ENCODE measurements around the gene SEPTIN5. TPM values are rescaled to one million over a fixed set of nuclear protein-coding genes. Genes with fewer than 3 reads are reported as not detected.

SEPTIN5 gene
- total RNA-seq, 1 donor from 2014 or later: 0.44 TPM

DNA sequence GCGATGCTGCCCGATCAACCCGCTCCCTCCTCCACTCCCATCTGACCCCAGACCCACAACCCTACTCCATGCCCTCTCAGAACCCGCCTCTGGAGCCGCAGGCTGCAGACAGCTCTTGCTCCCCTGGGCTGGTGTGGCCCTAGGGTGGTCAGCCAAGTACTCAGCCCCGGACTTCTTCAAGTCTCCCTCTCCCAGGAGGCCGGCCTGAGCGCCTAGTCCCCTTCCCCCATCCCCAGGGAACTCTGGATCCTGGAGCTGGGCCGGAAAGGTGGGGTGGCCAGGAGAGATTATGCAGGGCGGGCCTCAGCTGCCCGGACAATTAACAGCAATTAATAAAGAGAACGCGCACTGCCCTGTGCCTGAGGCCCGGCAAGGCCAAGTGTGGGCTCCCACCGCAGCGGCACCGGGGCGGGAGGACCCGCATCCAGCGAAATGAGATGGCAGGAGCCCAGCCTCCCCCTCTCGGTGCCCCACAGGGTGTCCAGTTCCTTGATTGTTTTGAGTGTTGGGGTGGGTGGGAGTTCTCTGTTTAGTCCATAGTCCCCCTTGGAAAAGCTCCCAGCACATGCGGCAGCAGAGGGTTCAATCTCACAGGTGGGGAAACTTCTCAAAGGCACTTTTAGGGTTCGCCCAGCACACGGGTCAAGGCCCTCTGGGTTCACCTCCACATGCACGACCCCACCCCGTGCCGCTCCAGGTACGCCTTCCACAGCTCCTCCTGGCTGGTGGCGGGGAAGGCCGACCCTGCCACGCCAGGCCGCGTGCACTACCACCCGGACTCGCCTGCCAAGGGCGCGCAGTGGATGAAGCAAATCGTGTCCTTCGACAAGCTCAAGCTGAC, 49.4 kb downstream of the SEPTIN5 start:
- peaks cover 14% of the 10 kb centered on the region for H3K4me1 Mint-ChIP-seq
- peaks cover 63% of the 10 kb centered on the region for H3K27me3 Mint-ChIP-seq
- peaks cover 2% of the 10 kb centered on the region for H3K36me3 Mint-ChIP-seq (ENCODE audit: low read depth)
- intact Hi-C loops (cut with micrococcal nuclease): no loop called here
- no peaks in the 10 kb centered on the region for H3K9me3 Mint-ChIP-seq
- no peak overlapping the region for H3K27ac Mint-ChIP-seq
- no peak overlapping the region for H3K4me3 Mint-ChIP-seq
- no peak for DNase-seq

DNA sequence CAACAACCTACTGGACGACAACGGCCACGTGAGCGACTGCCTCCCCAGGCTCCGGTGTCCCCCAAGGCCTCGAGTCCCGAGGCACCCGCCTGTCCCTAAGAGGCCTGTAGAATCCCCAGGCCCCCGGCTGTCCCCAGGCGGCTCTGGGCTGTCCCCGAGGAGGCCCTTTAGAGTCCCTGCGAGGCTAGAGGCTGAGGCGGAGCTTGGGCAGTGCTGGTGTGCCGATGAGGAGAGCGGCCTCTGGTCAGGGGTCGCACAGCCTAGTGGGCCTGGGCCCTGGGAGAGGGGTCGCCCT, 49.9 kb downstream of the SEPTIN5 start:
- peaks cover 14% of the 10 kb centered on the region for H3K4me1 Mint-ChIP-seq
- no peak overlapping the region for H3K27ac Mint-ChIP-seq
- H3K9me3 Mint-ChIP-seq: no peaks in the 10 kb centered on the region
- H3K4me3 Mint-ChIP-seq: no peak overlapping the region
- peaks cover 2% of the 10 kb centered on the region for H3K36me3 Mint-ChIP-seq (ENCODE audit: low read depth)
- intact Hi-C loops (cut with micrococcal nuclease): no loop called here
- peaks cover 64% of the 10 kb centered on the region for H3K27me3 Mint-ChIP-seq
- no peak for DNase-seq

GRCh38 chr22:19764636-19765476, 50.6 kb downstream of the SEPTIN5 start:
- intact Hi-C loops (cut with micrococcal nuclease): no loop called here
- DNase-seq: no peak
- Mint-ChIP-seq H3K9me3 (no peaks in the 10 kb centered on the region), H3K27me3 (peaks cover 65% of the 10 kb centered on the region), H3K4me1 (peaks cover 9% of the 10 kb centered on the region), H3K4me3 (peak overlapping the region; percentile 28), H3K36me3 (ENCODE audit: low read depth) (peaks cover 2% of the 10 kb centered on the region), H3K27ac (no peak overlapping the region)

DNA sequence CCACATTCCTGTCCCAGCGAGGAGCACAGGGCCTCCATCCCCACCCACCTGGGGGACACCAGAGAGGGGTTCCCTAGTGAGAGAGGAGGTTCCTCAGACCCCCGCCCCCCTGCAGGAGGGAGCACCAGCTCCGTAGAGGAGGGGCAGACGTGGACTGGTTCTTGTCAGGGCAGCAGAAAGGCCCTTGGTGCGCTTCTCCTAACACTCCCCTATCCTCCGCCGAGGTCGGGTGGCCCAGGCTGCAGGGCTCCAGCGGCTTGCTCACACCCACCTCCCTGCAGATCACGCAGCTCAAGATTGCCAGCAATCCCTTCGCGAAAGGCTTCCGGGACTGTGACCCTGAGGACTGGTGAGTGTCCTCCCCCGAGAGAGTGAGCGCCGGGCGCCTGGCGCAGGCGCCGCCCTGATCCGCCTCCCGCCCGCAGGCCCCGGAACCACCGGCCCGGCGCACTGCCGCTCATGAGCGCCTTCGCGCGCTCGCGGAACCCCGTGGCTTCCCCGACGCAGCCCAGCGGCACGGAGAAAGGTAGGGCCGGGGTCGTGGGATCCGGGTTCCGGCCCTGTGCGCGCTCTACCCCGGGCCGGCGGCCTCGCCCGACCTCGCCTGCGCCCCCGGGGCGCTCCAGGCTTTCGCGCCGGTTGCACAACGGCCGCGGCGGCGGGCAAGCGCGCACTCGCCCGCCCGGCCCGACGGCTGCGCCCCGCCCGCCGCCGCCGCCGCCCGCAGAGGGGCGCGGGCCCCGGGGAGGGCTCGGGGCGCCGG, 51.4 kb downstream of the SEPTIN5 start:
- Mint-ChIP-seq H3K27me3 (peaks cover 63% of the 10 kb centered on the region), H3K36me3 (ENCODE audit: low read depth) (peaks cover 2% of the 10 kb centered on the region), H3K27ac (no peak overlapping the region), H3K9me3 (no peaks in the 10 kb centered on the region), H3K4me1 (peaks cover 4% of the 10 kb centered on the region), H3K4me3 (peak overlapping the region; percentile 48)
- intact Hi-C loops (cut with micrococcal nuclease): loop anchor here (2.0 kb wide), 1 partner anchor 43 kb away; the partner anchor contains the start of gene GP1BB
- peak; percentile 78 for DNase-seq

GRCh38 chr22:19766240-19766510, 51.9 kb downstream of the SEPTIN5 start:
- intact Hi-C loops (cut with micrococcal nuclease): loop anchor here (2.0 kb wide), 1 partner anchor 43 kb away; the partner anchor contains the start of gene GP1BB
- Mint-ChIP-seq H3K27me3 (peaks cover 63% of the 10 kb centered on the region), H3K27ac (no peak overlapping the region), H3K4me3 (no peak overlapping the region), H3K4me1 (peaks cover 4% of the 10 kb centered on the region), H3K36me3 (ENCODE audit: low read depth) (peaks cover 2% of the 10 kb centered on the region), H3K9me3 (no peaks in the 10 kb centered on the region)
- DNase-seq: no peak

DNA sequence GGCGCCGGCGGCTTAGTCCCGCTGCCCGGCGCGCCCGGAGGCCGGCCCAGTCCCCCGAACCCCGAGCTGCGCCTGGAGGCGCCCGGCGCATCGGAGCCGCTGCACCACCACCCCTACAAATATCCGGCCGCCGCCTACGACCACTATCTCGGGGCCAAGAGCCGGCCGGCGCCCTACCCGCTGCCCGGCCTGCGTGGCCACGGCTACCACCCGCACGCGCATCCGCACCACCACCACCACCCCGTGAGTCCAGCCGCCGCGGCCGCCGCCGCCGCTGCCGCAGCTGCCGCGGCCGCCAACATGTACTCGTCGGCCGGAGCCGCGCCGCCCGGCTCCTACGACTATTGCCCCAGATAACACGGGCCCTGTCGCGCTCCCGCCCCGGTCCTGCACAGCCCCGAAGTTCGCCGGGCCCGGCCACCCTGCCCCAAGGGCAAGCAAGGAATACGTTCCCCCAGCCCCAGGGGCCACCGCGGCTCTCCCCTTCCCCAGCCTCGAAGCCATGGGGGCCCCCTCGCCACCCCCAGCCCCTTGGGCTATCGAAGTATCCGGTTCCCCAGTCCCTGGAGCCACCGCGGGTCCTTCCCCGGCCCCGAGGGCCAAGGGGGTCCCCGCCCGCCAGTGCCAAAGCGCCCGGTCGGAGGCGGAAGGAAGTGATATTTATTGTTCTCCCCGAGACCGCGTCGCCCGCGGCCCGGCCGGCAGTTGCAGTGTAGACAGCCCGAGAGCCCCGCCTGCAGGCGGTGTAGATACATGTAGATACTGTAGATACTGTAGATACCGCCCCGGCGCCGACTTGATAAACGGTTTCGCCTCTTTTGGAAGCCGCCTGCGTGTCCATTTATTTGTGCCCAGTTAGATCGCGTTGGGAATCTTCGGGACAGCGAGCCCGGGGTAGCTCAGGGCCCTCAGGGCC, 52.5 kb downstream of the SEPTIN5 start:
- no peaks in the 10 kb centered on the region for H3K9me3 Mint-ChIP-seq
- peaks cover 3% of the 10 kb centered on the region for H3K4me1 Mint-ChIP-seq
- intact Hi-C loops (cut with micrococcal nuclease): loop anchor here (1.0 to 2.0 kb wide), 2 partner anchors 7 to 44 kb away; partner anchors contain the start of gene GP1BB
- peak; percentile 85 for DNase-seq
- peaks cover 2% of the 10 kb centered on the region for H3K36me3 Mint-ChIP-seq (ENCODE audit: low read depth)
- H3K27ac Mint-ChIP-seq: no peak overlapping the region
- H3K4me3 Mint-ChIP-seq: peak overlapping the region; percentile 58
- H3K27me3 Mint-ChIP-seq: peaks cover 61% of the 10 kb centered on the region

- no peak for DNase-seq
- H3K27ac Mint-ChIP-seq: no peak overlapping the region
- H3K27me3 Mint-ChIP-seq: peaks cover 60% of the 10 kb centered on the region
- peaks cover 3% of the 10 kb centered on the region for H3K4me1 Mint-ChIP-seq
- no peaks in the 10 kb centered on the region for H3K9me3 Mint-ChIP-seq
- peak overlapping the region; percentile 58 for H3K4me3 Mint-ChIP-seq
- H3K36me3 Mint-ChIP-seq (ENCODE audit: low read depth): peaks cover 2% of the 10 kb centered on the region
- intact Hi-C loops (cut with micrococcal nuclease): loop anchor here (1.0 to 2.0 kb wide), 2 partner anchors 8 to 45 kb away; partner anchors contain the start of gene GP1BB
These were observed 53.4 kb downstream of the SEPTIN5 start for GRCh38 chr22:19767427-19768341.

- H3K9me3 Mint-ChIP-seq: no peaks in the 10 kb centered on the region
- peaks cover 49% of the 10 kb centered on the region for H3K27me3 Mint-ChIP-seq
These were observed 55.1 kb downstream of the SEPTIN5 start for GRCh38 chr22:19769393-19769715.

DNA sequence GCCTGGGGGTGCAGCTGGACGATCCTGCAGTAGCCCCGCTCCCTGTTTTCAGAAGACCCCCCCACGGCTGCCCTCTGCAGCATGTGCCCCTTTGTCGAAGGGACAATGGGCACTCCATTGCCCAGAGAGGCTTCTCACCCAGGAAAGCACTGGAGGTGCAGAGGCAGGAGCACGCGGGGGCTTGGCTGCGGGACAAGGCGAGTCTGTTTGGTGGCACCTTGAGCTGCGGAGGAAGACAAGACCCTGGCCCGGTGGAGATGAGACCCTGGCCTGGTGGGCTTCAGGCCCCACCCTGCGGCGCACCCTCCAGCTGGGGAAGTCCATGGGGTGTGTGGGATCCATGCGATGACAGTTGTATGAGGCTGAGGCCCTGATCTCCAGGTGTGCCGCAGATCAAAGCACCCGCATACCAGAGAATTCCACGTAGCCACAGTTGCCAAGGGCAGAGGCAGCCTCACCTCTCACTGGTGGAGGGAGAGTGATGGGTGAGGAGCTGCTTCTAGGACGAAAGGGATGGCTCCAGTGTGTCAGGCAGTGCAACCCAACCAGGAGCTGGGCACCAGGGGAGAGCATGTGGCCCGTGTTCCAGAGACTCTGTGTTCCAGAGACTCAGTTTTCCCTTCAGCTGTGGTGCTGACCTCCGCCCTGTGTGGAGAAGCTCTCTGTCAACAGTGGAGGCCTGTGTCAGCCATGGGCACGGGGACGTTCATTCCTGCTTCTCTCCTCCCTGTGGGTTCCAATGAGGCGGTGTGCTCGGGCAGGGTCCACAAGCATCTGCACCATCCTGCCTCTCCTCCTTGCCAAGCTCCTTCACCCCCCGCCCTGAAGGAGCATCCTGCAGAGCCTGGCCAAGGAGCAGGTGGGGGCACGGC, 56.3 kb downstream of the SEPTIN5 start:
- Mint-ChIP-seq H3K4me3 (no peak overlapping the region), H3K27ac (no peak overlapping the region), H3K36me3 (ENCODE audit: low read depth) (peaks cover 2% of the 10 kb centered on the region), H3K27me3 (peaks cover 40% of the 10 kb centered on the region), H3K9me3 (no peaks in the 10 kb centered on the region), H3K4me1 (peaks cover 3% of the 10 kb centered on the region)
- intact Hi-C loops (cut with micrococcal nuclease): no loop called here
- DNase-seq: no peak

More at GRCh38 chr22:19769393-19769715, 55.1 kb downstream of the SEPTIN5 start:
- no peak overlapping the region for H3K27ac Mint-ChIP-seq
- no peak overlapping the region for H3K4me3 Mint-ChIP-seq
- H3K4me1 Mint-ChIP-seq: peaks cover 3% of the 10 kb centered on the region
- intact Hi-C loops (cut with micrococcal nuclease): no loop called here
- no peak for DNase-seq
- peaks cover 2% of the 10 kb centered on the region for H3K36me3 Mint-ChIP-seq (ENCODE audit: low read depth)

DNA sequence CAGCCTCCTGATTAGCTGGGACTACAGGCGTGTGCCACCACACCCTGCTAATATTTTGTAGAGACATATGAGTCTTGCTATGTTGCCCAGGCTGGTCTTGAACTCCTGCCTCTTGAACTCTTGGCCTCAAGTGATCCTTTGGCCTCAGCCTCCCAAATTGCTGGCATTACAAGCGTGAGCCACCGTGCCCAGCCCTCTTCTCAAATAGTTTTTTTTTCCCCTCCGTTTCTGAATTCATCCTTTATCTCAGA, 58.0 kb downstream of the SEPTIN5 start:
- intact Hi-C loops (cut with micrococcal nuclease): no loop called here
- Mint-ChIP-seq H3K4me3 (no peak overlapping the region), H3K9me3 (no peaks in the 10 kb centered on the region), H3K36me3 (ENCODE audit: low read depth) (peaks cover 2% of the 10 kb centered on the region), H3K27me3 (peaks cover 38% of the 10 kb centered on the region), H3K4me1 (peaks cover 6% of the 10 kb centered on the region), H3K27ac (no peak overlapping the region)
- no peak for DNase-seq

All from activated CD4-positive, alpha-beta T cell treated with anti-CD3 and anti-CD28 coated beads, Interleukin-2, amount 10 ng/mL, durations not matched to agents 24 days and 14 days (primary cell).